K562 (cell line): ENCODE measurements around the gene GPR85. TPM values are rescaled to one million over a fixed set of nuclear protein-coding genes. Genes with fewer than 3 reads are reported as not detected.

Experiments
- ATAC-seq: fragments of 200-7000 bp; cut with Tn5 transposase; 3 replicates; pipeline ENCODE4 v1.9.1; 2020; ENCODE audit warnings: moderate library complexity
- BruUV-seq: library from RNA; stranded (reverse); fragments of 400-500 nt; replicated peaks from 2 replicates; lab custom pipeline; 2021; lab: Mats Ljungman, UMichigan
- CTCF ChIA-PET: fragments of 300-600 bp; formaldehyde crosslinking; extraction: SDS; loops from one replicate; lab custom pipeline; 2021; ENCODE audit warnings: low intra/inter-chr PET ratio; lab: Yijun Ruan, JAX
- POLR2A ChIA-PET: fragments of 300-600, 350-650 bp; sonication (Branson Sonifier 250); formaldehyde crosslinking; extraction: SDS; loops from one replicate; lab custom pipeline; 2021; ENCODE audit warnings: antibody characterized with exemption, inconsistent platforms; lab: Yijun Ruan, JAX
- DNase-seq, 4 experiments: peaks; one replicate each; pipeline versions ENCODE4 v3.0.0 to v3.0.0-alpha.2; 2011 to 2018; ENCODE audit warnings: low spot score in 3 of 4, mixed read lengths in 3 of 4; ENCODE audit errors: extremely low read depth in 1 of 4
- FAIRE-seq: peaks from 2 replicates; lab custom pipeline; 2011; peaks lifted over from hg19 to GRCh38; lab: Jason Lieb, UNC
- H2AFZ ChIP-seq: 2 replicates; pipeline ENCODE4 v1.6.0; 2011; ENCODE audit warnings: low read depth, low read length, control low read depth, inconsistent platforms
- H3K27ac ChIP-seq: fragments of 200-600 bp; 3 replicates; pipeline ENCODE4 v1.8.0; 2011; ENCODE audit warnings: low read depth, mild to moderate bottlenecking, control low read depth, inconsistent platforms, low read length, moderate library complexity, mixed read lengths; ENCODE audit errors: extremely low read depth
- H3K27me3 ChIP-seq, 2 experiments: fragments of 300-600 bp in 1 of 2; 2 replicates in 1 of 2; 3 replicates in 1 of 2; pipeline versions ENCODE4 v1.6.0 to v1.8.0; 2011; ENCODE audit warnings: inconsistent platforms in 2 of 2, low read length in 2 of 2, mild to moderate bottlenecking in 1 of 2, mixed read lengths in 1 of 2, moderate library complexity in 1 of 2; ENCODE audit not compliant: control insufficient read depth in 2 of 2, insufficient read depth in 2 of 2
- H3K36me3 ChIP-seq: fragments of 300-600 bp; 3 replicates; pipeline ENCODE4 v1.8.0; 2011; ENCODE audit warnings: mild to moderate bottlenecking, low read length, inconsistent platforms; ENCODE audit not compliant: control insufficient read depth, insufficient read depth
- H3K4me1 ChIP-seq, 2 experiments: fragments of 200-600 bp in 1 of 2; replicated peaks in 1 of 2; 2 replicates in 1 of 2; 3 replicates in 1 of 2; pipeline versions ENCODE4 v1.5.1 to v1.8.0; 2011; ENCODE audit warnings: inconsistent platforms in 2 of 2, low read length in 2 of 2, mild to moderate bottlenecking in 1 of 2, mixed read lengths in 1 of 2, moderate library complexity in 1 of 2; ENCODE audit not compliant: control insufficient read depth in 2 of 2, insufficient read depth in 2 of 2
- H3K4me2 ChIP-seq: 2 replicates; pipeline ENCODE4 v1.6.1; 2011; ENCODE audit warnings: low read length, control low read depth, inconsistent platforms, mixed read lengths; ENCODE audit not compliant: insufficient read depth
- H3K4me3 ChIP-seq: fragments of 200-600 bp; sonication (generic), shearing (Covaris generic); 2 replicates; pipeline ENCODE4 v1.5.1; 2016; ENCODE audit warnings: control low read depth, inconsistent platforms
- H3K79me2 ChIP-seq: fragments of 200-600 bp; 3 replicates; pipeline ENCODE4 v1.8.0; 2011; ENCODE audit warnings: low read length, inconsistent platforms; ENCODE audit not compliant: control insufficient read depth, insufficient read depth
- H3K9ac ChIP-seq, 2 experiments: 2 replicates each; pipeline versions ENCODE4 v1.6.0 to v1.6.1; 2011; ENCODE audit warnings: low read depth in 2 of 2, low read length in 2 of 2, control low read depth in 1 of 2, inconsistent platforms in 1 of 2, mild to moderate bottlenecking in 1 of 2, mixed read lengths in 1 of 2; ENCODE audit not compliant: insufficient read depth in 1 of 2
- H3K9me1 ChIP-seq: one replicate; pipeline ENCODE4 v1.6.0; 2011; ENCODE audit warnings: inconsistent platforms, mild to moderate bottlenecking, low read length, moderate library complexity; ENCODE audit not compliant: control insufficient read depth, insufficient read depth
- H3K9me3 ChIP-seq: replicated peaks from 2 replicates; pipeline ENCODE4 v1.5.1; 2011; ENCODE audit warnings: low read depth, low read length, inconsistent platforms; ENCODE audit not compliant: control insufficient read depth, insufficient read depth
- H4K20me1 ChIP-seq: replicated peaks from 2 replicates; pipeline ENCODE4 v1.6.1; 2011; ENCODE audit warnings: low read length, inconsistent platforms, mixed read lengths; ENCODE audit not compliant: control insufficient read depth, insufficient read depth
- ATF1 ChIP-seq, 2 experiments: fragments of 450-650 bp in 1 of 2; IDR thresholded peaks; 2 replicates each; pipeline ENCODE4 v1.6.1; 2016; ENCODE audit warnings: missing compliant biosample characterization in 1 of 2, missing genetic modification characterization in 1 of 2
- BDP1 ChIP-seq: IDR thresholded peaks from 3 replicates; pipeline ENCODE4 v1.6.1; 2011; ENCODE audit not compliant: insufficient read length, insufficient read depth
- COPS2 ChIP-seq: fragments of 450-650 bp; conservative IDR thresholded peaks from 2 replicates; pipeline ENCODE4 v1.6.1; 2016; ENCODE audit warnings: mild to moderate bottlenecking, moderate library complexity
- DIDO1 ChIP-seq: fragments of 450-650 bp; IDR thresholded peaks from 2 replicates; pipeline ENCODE4 v1.6.1; 2016; ENCODE audit warnings: low read depth, missing biosample characterization, missing genetic modification characterization
- EP400 ChIP-seq: fragments of 450-650 bp; IDR thresholded peaks from 2 replicates; pipeline ENCODE4 v1.6.1; 2017; ENCODE audit warnings: antibody characterized with exemption, mild to moderate bottlenecking, moderate library complexity
- FOXJ2 ChIP-seq: fragments of 200-800 bp; sonication (Bioruptor generic); IDR thresholded peaks from 2 replicates; pipeline ENCODE4 v1.6.1; 2016; ENCODE audit warnings: missing genetic modification characterization, missing compliant biosample characterization
- GABPA ChIP-seq: fragments of 200-800 bp; sonication (Bioruptor generic); conservative IDR thresholded peaks from 2 replicates; pipeline ENCODE4 v1.6.1; 2016; ENCODE audit warnings: low read depth, missing genetic modification characterization, missing compliant biosample characterization
- GATAD2A ChIP-seq: fragments of 450-650 bp; IDR thresholded peaks from 2 replicates; pipeline ENCODE4 v1.6.1; 2017
- HDAC3 ChIP-seq: fragments of 450-650 bp; IDR thresholded peaks from 2 replicates; pipeline ENCODE4 v1.6.1; 2018; ENCODE audit warnings: borderline replicate concordance, mild to moderate bottlenecking, moderate library complexity; ENCODE audit not compliant: partially characterized antibody
- JUND ChIP-seq, 2 experiments: IDR thresholded peaks; 2 replicates in 1 of 2; 3 replicates in 1 of 2; pipeline ENCODE4 v1.6.1; 2011; ENCODE audit warnings: borderline replicate concordance in 2 of 2, low read depth in 2 of 2, low read length in 2 of 2, improper control_type of control experiment in 1 of 2, missing biosample characterization in 1 of 2, missing genetic modification characterization in 1 of 2, missing genetic modification reagents in 1 of 2
- MCM5 ChIP-seq: fragments of 450-650 bp; IDR thresholded peaks from 2 replicates; pipeline ENCODE4 v1.6.1; 2016; ENCODE audit warnings: low read depth
- MTA1 ChIP-seq: fragments of 450-650 bp; IDR thresholded peaks from 2 replicates; pipeline ENCODE4 v1.6.1; 2017; ENCODE audit warnings: borderline replicate concordance
- POLR3A ChIP-seq: IDR thresholded peaks from 2 replicates; pipeline ENCODE4 v1.6.1; 2011; ENCODE audit warnings: borderline replicate concordance, mild to moderate bottlenecking, moderate library complexity; ENCODE audit not compliant: insufficient read length, insufficient read depth; ENCODE audit errors: extremely low read depth
- PRMT5 ChIP-seq: sonication (generic); formaldehyde crosslinking; IDR thresholded peaks from 2 replicates; pipeline ENCODE4 v1.5.0; 2020; ENCODE audit warnings: missing genetic modification reagents
- RBM22 ChIP-seq: fragments of 200-400 bp; formaldehyde crosslinking; IDR thresholded peaks from 2 replicates; pipeline ENCODE4 v1.6.1; 2018; ENCODE audit warnings: low read length, low read depth; ENCODE audit not compliant: poor library complexity, severe bottlenecking
- RCOR1 ChIP-seq, 2 experiments: IDR thresholded peaks; 2 replicates each; pipeline ENCODE4 v1.6.1; 2012; ENCODE audit warnings: low read depth in 2 of 2, low read length in 2 of 2, borderline replicate concordance in 1 of 2, improper control_type of control experiment in 1 of 2
- SMAD1 ChIP-seq: fragments of 150-350 bp; IDR thresholded peaks from 2 replicates; pipeline ENCODE4 v1.6.1; 2014; ENCODE audit warnings: low read length, low read depth; ENCODE audit not compliant: partially characterized antibody
- TRIM24 ChIP-seq, 2 experiments: fragments of 450-650 bp; IDR thresholded peaks; 2 replicates each; pipeline ENCODE4 v1.6.1; 2016
- ZBTB17 ChIP-seq: fragments of 450-650 bp; formaldehyde crosslinking; IDR thresholded peaks from 2 replicates; pipeline ENCODE4 v1.4.0; 2020; ENCODE audit warnings: mild to moderate bottlenecking
- ZNF408 ChIP-seq: fragments of 250-450 bp; sonication (Bioruptor Pico); IDR thresholded peaks from 2 replicates; pipeline ENCODE4 v1.4.0; 2020; ENCODE audit warnings: low read depth, mild to moderate bottlenecking, moderate library complexity
- ZNF41 ChIP-seq: fragments of 250-450 bp; sonication (Bioruptor Pico); conservative IDR thresholded peaks from 2 replicates; pipeline ENCODE4 v1.4.0; 2020; ENCODE audit warnings: mild to moderate bottlenecking
- ZNF77 ChIP-seq: fragments of 250-450 bp; sonication (Bioruptor Pico); IDR thresholded peaks from 2 replicates; pipeline ENCODE4 v1.5.0; 2020
- in situ Hi-C: fragments of 300-500 bp; cut with MboI; formaldehyde crosslinking; loops from 4 replicates; pipeline ENCODE4 v1.15.0; 2018; ENCODE audit warnings: inconsistent platforms, mixed read lengths
- intact Hi-C: fragments of 100-400 bp; cut with micrococcal nuclease; formaldehyde crosslinking; loops from 2 replicates; pipeline ENCODE4 v1.14.2; 2022
- polyA plus RNA-seq, 8 experiments: library from polyadenylated mRNA; depleted of rRNA in 4 of 8; stranded (reverse) in 5 of 8; unstranded in 3 of 8; fragments of >200 nt; fragmentation: Nextera tagmentation in 2 of 8; fragmentation: Illumina TruSeq in 1 of 8; extraction: Ambion mirVana in 2 of 8; extraction: Trizol in 1 of 8; gene quantifications; 2 replicates each; pipeline versions ENCODE4 v1.2.1 to v1.2.3, GENCODE V29; 2011 to 2014; ENCODE audit warnings: inconsistent platforms in 1 of 8, missing spikeins in 1 of 8
- total RNA-seq, 7 experiments: library from RNA; depleted of rRNA in 6 of 7; stranded (reverse); fragments of >200 nt in 6 of 7; fragmentation: Illumina TruSeq in 2 of 7; extraction: Trizol in 2 of 7; gene quantifications; 2 replicates each; pipeline versions ENCODE4 v1.2.1 to v1.2.3, GENCODE V29; 2011 to 2021; ENCODE audit warnings: low replicate concordance in 1 of 7
- TF ChIP-seq, protein P1 (sequence below): fragments of 450-650 bp; formaldehyde crosslinking; IDR thresholded peaks from 2 replicates; pipeline ENCODE4 v1.4.0; 2022; ENCODE audit warnings: mild to moderate bottlenecking, moderate library complexity

The GPR85 gene
- total and polyA plus RNA-seq, 9 of the 15 experiments (the other 6 are each of a cell fraction or from before 2014, with no cell fraction given): 2.9 to 18.2 (median 4.0) TPM

DNA sequence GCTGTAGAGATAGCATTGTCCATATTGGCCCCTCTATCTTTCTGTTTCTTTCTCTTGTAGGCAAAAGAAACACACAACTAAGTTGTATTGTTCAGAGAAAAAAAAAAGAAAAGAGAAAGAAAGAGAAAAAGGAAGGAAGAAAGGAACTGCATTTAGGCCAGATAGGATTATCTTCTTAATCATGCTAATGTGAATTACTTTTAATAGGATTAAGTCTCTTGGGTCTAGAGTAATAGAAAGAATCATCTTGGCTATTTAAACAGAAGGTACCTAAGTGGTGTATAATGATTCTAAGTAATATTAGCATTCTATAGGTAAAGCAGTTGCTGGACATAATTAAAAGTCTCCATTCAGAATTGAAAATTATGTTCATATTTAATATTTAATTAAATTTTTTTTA, 42.2 kb downstream of the GPR85 start:
- no peak for FAIRE-seq
- BruUV-seq: no TSS peak

DNA sequence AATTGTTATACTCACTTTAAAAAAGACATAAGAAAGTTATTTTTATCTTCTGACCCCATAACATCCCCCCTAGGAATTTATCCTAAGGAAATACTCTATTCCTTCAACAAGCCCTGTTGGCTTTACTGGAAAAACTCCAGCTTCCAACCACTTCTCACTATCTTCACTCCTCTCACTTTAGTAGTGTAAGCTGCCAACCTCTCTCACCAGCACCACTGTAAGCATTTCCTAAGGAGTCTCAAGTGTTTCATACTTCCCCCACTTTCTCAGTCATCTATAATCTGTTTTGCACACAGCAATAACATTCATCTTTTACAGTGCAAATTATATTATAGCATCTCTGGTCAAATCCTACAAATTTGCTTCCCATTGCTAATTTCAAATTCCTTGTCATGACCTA, 45.8 kb downstream of the GPR85 start:
- H3K9me3 ChIP-seq: no peaks in the 10 kb centered on the region
- no peak overlapping the region for H3K27ac ChIP-seq
- DNase-seq: no peak
- no peaks in the 10 kb centered on the region for H3K36me3 ChIP-seq
- no TSS peak for BruUV-seq
- no peak overlapping the region for H3K4me3 ChIP-seq
- intact Hi-C loops (no loop called here), in situ Hi-C loops (no loop called here)
- no peaks in the 10 kb centered on the region for H4K20me1 ChIP-seq
- no peak for TF ChIP-seq SMAD1
- no peak for TF ChIP-seq TRIM24 (IDR thresholded peaks at IDR 0.05)
- no peak for TF ChIP-seq GATAD2A
- no peak for TF ChIP-seq DIDO1
- TF ChIP-seq MTA1: no peak
- TF ChIP-seq RBM22: no peak
- no peak for TF ChIP-seq PRMT5 (CRISPR knock-in tag)
- TF ChIP-seq ZNF408 (CRISPR knock-in tag): no peak
- TF ChIP-seq ATF1 (CRISPR knock-in tag; IDR thresholded peaks at IDR 0.05): no peak
- no peak for TF ChIP-seq ATF1 (tag; IDR thresholded peaks at IDR 0.05)
- no peak for TF ChIP-seq RCOR1 (IDR thresholded peaks at IDR 0.05; ENCODE audit: borderline replicate concordance in 1 of 2, low read depth in 2 of 2, low read length in 2 of 2)
- no peak for TF ChIP-seq ZBTB17
- no peak for TF ChIP-seq GABPA (tag)
- TF ChIP-seq, protein P1, sequence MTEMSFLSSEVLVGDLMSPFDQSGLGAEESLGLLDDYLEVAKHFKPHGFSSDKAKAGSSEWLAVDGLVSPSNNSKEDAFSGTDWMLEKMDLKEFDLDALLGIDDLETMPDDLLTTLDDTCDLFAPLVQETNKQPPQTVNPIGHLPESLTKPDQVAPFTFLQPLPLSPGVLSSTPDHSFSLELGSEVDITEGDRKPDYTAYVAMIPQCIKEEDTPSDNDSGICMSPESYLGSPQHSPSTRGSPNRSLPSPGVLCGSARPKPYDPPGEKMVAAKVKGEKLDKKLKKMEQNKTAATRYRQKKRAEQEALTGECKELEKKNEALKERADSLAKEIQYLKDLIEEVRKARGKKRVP (CRISPR knock-in tag): no peak
- TF ChIP-seq ZNF77 (CRISPR knock-in tag): no peak
- TF ChIP-seq MCM5: no peak
- ChIA-PET CTCF (no interaction called here), POLR2A (interaction anchor here (1.0 kb wide), 1 partner anchor 26 kb away, joined by 4 read pairs; no protein-coding TSS in a partner anchor)
- H2AFZ ChIP-seq: no peak overlapping the region
- H3K9me1 ChIP-seq: no peaks in the 10 kb centered on the region
- ATAC-seq: no peak
- H3K9ac ChIP-seq: no peak overlapping the region
- H3K79me2 ChIP-seq: no peaks in the 10 kb centered on the region
- H3K4me1 ChIP-seq: no peaks in the 10 kb centered on the region
- H3K4me2 ChIP-seq: no peak overlapping the region
- FAIRE-seq: no peak
- no peaks in the 10 kb centered on the region for H3K27me3 ChIP-seq

More for the DNA sequence above, 42.2 kb downstream of the GPR85 start:
- Histone ChIP-seq H3K9me3 (no peaks in the 10 kb centered on the region), H3K79me2 (no peaks in the 10 kb centered on the region), H3K27me3 (no peaks in the 10 kb centered on the region), H3K9me1 (no peaks in the 10 kb centered on the region), H4K20me1 (no peaks in the 10 kb centered on the region), H3K9ac (no peak overlapping the region), H3K4me1 (no peaks in the 10 kb centered on the region), H3K4me2 (no peak overlapping the region), H3K36me3 (no peaks in the 10 kb centered on the region), H2AFZ (no peak overlapping the region), H3K27ac (no peak overlapping the region), H3K4me3 (no peak overlapping the region)
- in situ Hi-C loops (no loop called here), intact Hi-C loops (no loop called here)
- TF ChIP-seq BDP1 (no peak), HDAC3 (no peak), POLR3A (no peak), ATF1 (CRISPR knock-in tag; IDR thresholded peaks at IDR 0.05) (no peak), ATF1 (tag; IDR thresholded peaks at IDR 0.05) (no peak), COPS2 (no peak), EP400 (no peak), JUND (IDR thresholded peaks at IDR 0.05; ENCODE audit: borderline replicate concordance, low read depth, low read length) (no peak), JUND (tag; IDR thresholded peaks at IDR 0.05; ENCODE audit: borderline replicate concordance, low read depth, low read length) (no peak), ZNF41 (CRISPR knock-in tag) (no peak), FOXJ2 (tag) (no peak)
- POLR2A ChIA-PET: no interaction called here
- CTCF ChIA-PET: no interaction called here
- DNase-seq (no peak), ATAC-seq (no peak)
